Endothelial cell (in vitro differentiated cells): Measurements from ENCODE around the gene CD300E. TPM values are rescaled to one million over a fixed set of nuclear protein-coding genes. Genes with fewer than 3 reads are reported as not detected.

Experiments
- DNase-seq: peaks from one replicate; pipeline ENCODE4 v3.0.0; 2021; ENCODE audit warnings: low spot score
- H3K27ac Mint-ChIP-seq: one replicate; pipeline ENCODE4 v1.8.0; 2021; ENCODE audit warnings: mixed read lengths, inconsistent platforms; ENCODE audit not compliant: unreplicated experiment
- H3K27me3 Mint-ChIP-seq: one replicate; pipeline ENCODE4 v1.8.0; 2021; ENCODE audit warnings: mild to moderate bottlenecking, moderate library complexity, mixed read lengths, inconsistent platforms; ENCODE audit not compliant: unreplicated experiment
- H3K36me3 Mint-ChIP-seq: one replicate; pipeline ENCODE4 v1.8.0; 2021; ENCODE audit warnings: mild to moderate bottlenecking, low read depth, mixed read lengths, inconsistent platforms; ENCODE audit not compliant: unreplicated experiment
- H3K4me1 Mint-ChIP-seq: one replicate; pipeline ENCODE4 v1.8.0; 2021; ENCODE audit warnings: mild to moderate bottlenecking, mixed read lengths, inconsistent platforms; ENCODE audit not compliant: unreplicated experiment
- H3K4me3 Mint-ChIP-seq: one replicate; pipeline ENCODE4 v1.8.0; 2021; ENCODE audit warnings: mild to moderate bottlenecking, mixed read lengths, inconsistent platforms; ENCODE audit not compliant: unreplicated experiment
- H3K9me3 Mint-ChIP-seq: one replicate; pipeline ENCODE4 v1.8.0; 2021; ENCODE audit warnings: mixed read lengths, inconsistent platforms; ENCODE audit not compliant: unreplicated experiment
- CTCF ChIP-seq: fragments of 200-600 bp; sonication (generic); IDR thresholded peaks from one replicate; pipeline ENCODE4 v1.5.0; 2021; ENCODE audit warnings: antibody characterized with exemption; ENCODE audit not compliant: unreplicated experiment
- total RNA-seq: library from RNA; stranded (reverse); fragmentation: NEBNext Ultra II Directional; extraction: Animal tissue kit (Norgen Biotek cat#: 25700); gene quantifications from one replicate; pipeline ENCODE4 v1.2.1, GENCODE V29; 2021; ENCODE audit not compliant: unreplicated experiment

Gene CD300E
- total RNA-seq, 1 donor from 2014 or later, result not detected

- Mint-ChIP-seq H3K9me3 (no peaks in the 10 kb centered on the region), H3K4me1 (no peaks in the 10 kb centered on the region), H3K27me3 (peaks cover 7% of the 10 kb centered on the region), H3K4me3 (no peak overlapping the region), H3K36me3 (no peaks in the 10 kb centered on the region), H3K27ac (no peak overlapping the region)
- no peak for DNase-seq
- no peak for TF ChIP-seq CTCF
These were observed 16.3 kb downstream of the CD300E start for GRCh38 chr17:74607221-74607620.

GRCh38 chr17:74606050-74606449, 17.5 kb downstream of the CD300E start:
- Mint-ChIP-seq H3K27ac (no peak overlapping the region), H3K4me3 (no peak overlapping the region), H3K4me1 (no peaks in the 10 kb centered on the region), H3K27me3 (peaks cover 6% of the 10 kb centered on the region), H3K36me3 (no peaks in the 10 kb centered on the region), H3K9me3 (no peaks in the 10 kb centered on the region)
- no peak for DNase-seq
- no peak for TF ChIP-seq CTCF

- no peaks in the 10 kb centered on the region for H3K9me3 Mint-ChIP-seq
- no peak overlapping the region for H3K4me3 Mint-ChIP-seq
- H3K27me3 Mint-ChIP-seq, result peaks cover 6% of the 10 kb centered on the region
- H3K36me3 Mint-ChIP-seq, result no peaks in the 10 kb centered on the region
- H3K4me1 Mint-ChIP-seq, result peaks cover 6% of the 10 kb centered on the region
- TF ChIP-seq CTCF, result no peak
- H3K27ac Mint-ChIP-seq, result no peak overlapping the region
- DNase-seq, result no peak
These were observed 18.2 kb downstream of the CD300E start for GRCh38 chr17:74605361-74605760.

- peaks cover 6% of the 10 kb centered on the region for H3K27me3 Mint-ChIP-seq
- DNase-seq, result no peak
- no peaks in the 10 kb centered on the region for H3K9me3 Mint-ChIP-seq
- no peak overlapping the region for H3K27ac Mint-ChIP-seq
- no peak overlapping the region for H3K4me3 Mint-ChIP-seq
- no peak for TF ChIP-seq CTCF
- no peaks in the 10 kb centered on the region for H3K36me3 Mint-ChIP-seq
- peaks cover 12% of the 10 kb centered on the region for H3K4me1 Mint-ChIP-seq
These were observed 18.8 kb downstream of the CD300E start for GRCh38 chr17:74604761-74605160.

- Mint-ChIP-seq H3K27ac (no peak overlapping the region), H3K4me1 (peaks cover 16% of the 10 kb centered on the region), H3K4me3 (no peak overlapping the region), H3K27me3 (peaks cover 6% of the 10 kb centered on the region), H3K9me3 (no peaks in the 10 kb centered on the region), H3K36me3 (no peaks in the 10 kb centered on the region)
- DNase-seq, result no peak
- TF ChIP-seq CTCF, result no peak
These were observed 19.3 kb downstream of the CD300E start for GRCh38 chr17:74604200-74604599.
